ENCODE data around the gene SLC30A2. TPM values are rescaled to one million over a fixed set of nuclear protein-coding genes. Genes with fewer than 3 reads are reported as not detected.

SLC30A2 gene
- total RNA-seq, 4 donors from 2014 or later: 0.13 to 1.8 (median 0.42) TPM

DNA sequence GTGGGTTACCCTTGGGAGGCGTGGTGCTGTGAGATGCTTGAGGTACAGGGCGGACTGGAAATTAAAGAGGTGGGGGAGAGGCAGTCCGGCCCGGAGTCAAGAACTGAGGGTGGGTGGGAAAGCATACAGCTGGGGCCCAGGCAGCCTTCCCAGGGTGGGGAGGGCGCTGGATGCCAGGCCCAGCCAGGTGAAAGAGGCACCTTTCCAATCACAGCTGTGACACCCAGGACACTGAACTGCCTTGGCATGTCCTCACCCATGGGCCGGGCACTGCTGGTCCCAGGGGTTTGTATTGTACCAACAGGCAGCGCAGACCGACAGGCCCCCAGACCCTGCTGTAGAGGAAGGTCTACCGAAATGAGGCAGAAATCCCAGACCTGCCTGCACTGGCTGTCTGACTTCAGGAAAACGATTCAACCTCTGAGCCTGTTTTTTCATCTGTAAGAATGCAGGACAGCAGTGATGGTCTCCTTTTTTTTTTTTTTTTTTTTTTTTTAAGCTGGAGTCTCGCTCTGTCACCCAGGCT is 9.1 kb downstream of the SLC30A2 start:
- 64 to 70% methylated on average over 11 of the region's 11 CpGs for WGBS, 2 donors
- DNase-seq (ENCODE audit: low spot score in 2 of 2): no peak
- TF ChIP-seq, protein P1, sequence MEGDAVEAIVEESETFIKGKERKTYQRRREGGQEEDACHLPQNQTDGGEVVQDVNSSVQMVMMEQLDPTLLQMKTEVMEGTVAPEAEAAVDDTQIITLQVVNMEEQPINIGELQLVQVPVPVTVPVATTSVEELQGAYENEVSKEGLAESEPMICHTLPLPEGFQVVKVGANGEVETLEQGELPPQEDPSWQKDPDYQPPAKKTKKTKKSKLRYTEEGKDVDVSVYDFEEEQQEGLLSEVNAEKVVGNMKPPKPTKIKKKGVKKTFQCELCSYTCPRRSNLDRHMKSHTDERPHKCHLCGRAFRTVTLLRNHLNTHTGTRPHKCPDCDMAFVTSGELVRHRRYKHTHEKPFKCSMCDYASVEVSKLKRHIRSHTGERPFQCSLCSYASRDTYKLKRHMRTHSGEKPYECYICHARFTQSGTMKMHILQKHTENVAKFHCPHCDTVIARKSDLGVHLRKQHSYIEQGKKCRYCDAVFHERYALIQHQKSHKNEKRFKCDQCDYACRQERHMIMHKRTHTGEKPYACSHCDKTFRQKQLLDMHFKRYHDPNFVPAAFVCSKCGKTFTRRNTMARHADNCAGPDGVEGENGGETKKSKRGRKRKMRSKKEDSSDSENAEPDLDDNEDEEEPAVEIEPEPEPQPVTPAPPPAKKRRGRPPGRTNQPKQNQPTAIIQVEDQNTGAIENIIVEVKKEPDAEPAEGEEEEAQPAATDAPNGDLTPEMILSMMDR (IDR thresholded peaks at IDR 0.05): no peak
- TF ChIP-seq POLR2A (IDR thresholded peaks at IDR 0.05): no peak
- intact Hi-C loops (cut with DNase I; ENCODE audit: low total_unique reads): loop anchor here (10.0 kb wide), 1 partner anchor 58 kb away; no protein-coding TSS in a partner anchor
- no peak overlapping the region for H3K4me3 ChIP-seq (ENCODE audit: low read depth, poor library complexity, severe bottlenecking)

DNA sequence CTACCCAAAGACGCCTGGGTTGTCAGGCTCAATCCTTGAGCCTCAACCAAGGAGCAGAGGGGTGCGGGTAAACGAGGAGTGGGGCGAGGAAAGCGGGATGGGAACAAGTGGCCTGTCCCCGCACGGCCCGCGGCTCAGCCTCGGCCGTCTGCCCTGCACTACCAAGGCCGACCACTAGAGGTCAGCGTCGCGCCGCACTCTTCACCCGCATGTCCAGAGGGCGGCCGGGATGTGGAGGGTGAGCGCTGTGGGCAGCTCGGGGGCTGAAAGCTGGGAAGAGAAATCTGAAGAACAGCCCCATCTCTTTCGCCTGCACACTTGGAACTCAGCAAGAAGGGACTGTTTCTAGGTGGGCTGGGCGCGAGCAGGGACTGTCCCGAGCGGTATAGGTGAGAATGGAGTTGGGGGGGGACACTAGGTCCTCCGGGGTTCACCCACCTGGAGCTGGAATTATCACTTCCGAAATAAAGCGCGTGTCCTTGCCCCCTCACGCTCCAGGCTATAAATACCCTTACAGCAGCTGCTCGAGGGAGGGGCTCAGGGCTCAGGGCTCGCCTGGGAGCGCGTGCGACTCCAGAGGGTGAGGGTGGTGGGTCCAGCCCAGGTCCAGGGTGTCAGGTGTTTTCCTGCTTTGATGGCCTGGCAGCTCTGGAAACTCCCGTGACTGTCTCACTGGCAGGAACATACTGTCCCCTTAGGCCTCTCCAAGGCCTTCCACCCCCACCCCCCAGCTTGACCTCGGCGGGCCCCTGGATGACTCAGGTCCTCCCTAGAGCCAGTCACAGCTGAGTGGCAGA is 9.8 kb downstream of the SLC30A2 start:
- peak overlapping the region; percentile 86 for H3K4me3 ChIP-seq (ENCODE audit: low read depth, poor library complexity, severe bottlenecking)
- WGBS, 2 donors: 11 to 12% methylated on average over 36 to 37 of the region's 39 CpGs
- no peak for TF ChIP-seq POLR2A (IDR thresholded peaks at IDR 0.05)
- TF ChIP-seq, protein P1 (IDR thresholded peaks at IDR 0.05): peak in 1 of 3 donors; percentile 96
- intact Hi-C loops (cut with DNase I; ENCODE audit: low total_unique reads): loop anchor here (10.0 kb wide), 1 partner anchor 59 kb away; no protein-coding TSS in a partner anchor
- peak; percentile 65 to 96 for DNase-seq (ENCODE audit: low spot score in 2 of 2)

DNA sequence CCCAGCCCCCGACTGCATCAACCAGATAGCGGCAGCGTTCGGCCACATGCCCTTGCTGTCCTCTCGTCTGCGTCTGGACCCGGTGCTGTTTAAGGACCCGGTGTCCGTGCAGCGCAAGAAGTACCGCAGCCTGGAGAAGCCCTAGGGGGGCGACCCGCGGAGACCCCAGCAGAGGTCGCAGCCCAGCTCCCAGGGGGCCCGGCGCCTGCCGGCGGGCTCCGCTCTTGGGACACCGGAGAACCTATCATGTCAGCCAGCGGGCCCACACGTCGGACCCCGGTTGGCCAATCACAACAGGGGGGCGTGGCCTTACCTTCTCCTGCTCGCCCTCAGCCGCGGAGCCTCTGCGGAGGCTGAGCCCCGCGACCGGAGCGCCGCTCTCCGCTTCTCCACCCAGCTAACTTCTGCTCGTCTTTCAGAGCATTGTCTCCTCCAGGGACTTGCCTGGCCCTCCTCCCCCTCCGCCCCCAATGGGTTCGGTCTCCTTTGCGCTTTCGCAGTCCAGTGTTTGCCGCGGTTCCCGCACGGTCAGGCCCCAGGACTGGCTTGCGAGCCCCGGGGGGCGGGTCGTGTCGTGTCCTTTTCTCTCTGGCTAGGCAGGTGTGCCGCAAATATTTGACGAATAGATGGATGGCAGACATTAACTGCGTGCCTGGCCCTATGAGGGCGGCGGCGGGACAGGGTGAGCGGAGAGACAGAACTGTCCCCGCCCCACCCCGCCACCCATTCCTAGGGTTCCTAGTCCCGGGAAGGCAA is 10.5 kb downstream of the SLC30A2 start:
- WGBS, 2 donors: 0% methylated on average over 32 to 38 of the region's 60 CpGs
- TF ChIP-seq, protein P1 (IDR thresholded peaks at IDR 0.05): no peak
- TF ChIP-seq POLR2A (IDR thresholded peaks at IDR 0.05): peak in 1 of 2 donors; percentile 17
- intact Hi-C loops (cut with DNase I; ENCODE audit: low total_unique reads): loop anchor here (10.0 kb wide), 1 partner anchor 59 kb away; no protein-coding TSS in a partner anchor
- H3K4me3 ChIP-seq (ENCODE audit: low read depth, poor library complexity, severe bottlenecking): peak overlapping the region; percentile 86
- peak; percentile 95 to 99 for DNase-seq (ENCODE audit: low spot score in 2 of 2)

DNA sequence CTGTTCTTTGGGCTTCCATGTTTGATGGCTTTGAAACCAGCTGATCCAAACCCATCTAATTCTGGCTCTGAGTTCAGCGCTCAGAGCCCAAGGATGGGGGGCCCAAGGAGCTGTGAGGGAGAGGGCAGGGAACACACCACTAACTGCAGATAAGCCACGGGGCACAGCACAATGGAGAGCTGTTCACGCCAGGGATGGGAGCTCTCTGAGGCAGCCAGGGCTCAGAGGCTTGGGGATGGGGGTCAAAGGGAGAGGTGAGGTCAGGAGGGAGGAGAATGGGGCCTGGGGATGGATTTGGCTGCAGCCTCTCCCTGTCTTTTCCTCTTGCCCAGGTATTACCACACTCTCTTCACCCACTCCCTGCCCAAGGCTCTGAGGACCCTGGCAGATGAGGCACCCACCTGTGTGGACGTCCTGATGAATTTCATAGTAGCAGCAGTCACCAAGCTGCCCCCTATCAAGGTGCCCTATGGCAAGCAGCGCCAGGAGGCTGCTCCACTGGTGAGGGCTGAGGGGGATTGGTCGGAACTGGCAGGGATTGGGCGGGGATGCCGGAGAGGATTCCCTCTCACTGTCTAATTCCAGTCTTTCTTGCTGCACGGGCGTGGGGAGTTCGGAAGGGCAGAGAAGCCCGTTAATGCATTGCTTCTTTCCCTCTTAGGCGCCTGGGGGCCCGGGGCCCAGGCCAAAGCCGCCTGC is 11.3 kb downstream of the SLC30A2 start:
- TF ChIP-seq POLR2A (IDR thresholded peaks at IDR 0.05): no peak
- TF ChIP-seq, protein P1 (IDR thresholded peaks at IDR 0.05): no peak
- WGBS, 2 donors: 19 to 24% methylated on average over 10 to 12 of the region's 15 CpGs
- H3K4me3 ChIP-seq (ENCODE audit: low read depth, poor library complexity, severe bottlenecking): no peak overlapping the region
- DNase-seq (ENCODE audit: low spot score in 2 of 2): no peak
- intact Hi-C loops (cut with DNase I; ENCODE audit: low total_unique reads): loop anchor here (10.0 kb wide), 1 partner anchor 60 kb away; no protein-coding TSS in a partner anchor

DNA sequence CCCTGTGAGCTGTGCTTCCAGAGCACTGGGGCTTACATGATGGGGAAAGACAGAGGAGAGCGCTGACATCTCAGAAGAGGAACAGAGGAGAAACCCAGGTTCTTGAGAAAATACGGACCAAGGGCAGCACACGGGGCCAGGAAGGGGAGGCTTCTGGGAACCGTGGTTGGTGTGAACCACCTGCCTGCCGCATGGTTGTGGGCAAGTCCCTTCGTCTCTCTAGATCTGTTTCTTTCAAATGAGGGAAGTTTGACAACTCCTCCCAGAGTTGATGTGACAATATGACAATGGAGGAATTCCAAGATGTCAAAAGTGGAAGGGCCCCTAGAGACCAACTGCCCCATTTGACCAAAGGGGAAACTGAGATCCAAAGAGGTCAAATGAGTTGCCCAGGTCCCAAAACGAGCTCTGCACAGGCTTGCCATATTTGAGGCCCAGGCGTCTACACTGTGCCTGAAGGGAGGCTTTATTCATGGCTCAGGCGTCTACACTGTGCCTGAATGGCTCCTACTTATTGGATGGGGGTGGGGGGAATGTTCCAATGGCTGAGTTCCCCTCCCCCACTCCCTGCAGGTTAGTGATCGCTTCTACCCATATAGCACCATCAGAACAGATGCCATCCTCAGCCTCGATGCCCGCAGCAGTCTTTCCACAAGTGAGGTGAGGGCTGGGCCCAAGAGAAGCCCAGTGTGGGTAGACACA is 13.1 kb downstream of the SLC30A2 start:
- WGBS, 2 donors: 88 to 93% methylated on average over 12 of the region's 12 CpGs
- no peak for TF ChIP-seq POLR2A (IDR thresholded peaks at IDR 0.05)
- TF ChIP-seq, protein P1 (IDR thresholded peaks at IDR 0.05): no peak
- DNase-seq (ENCODE audit: low spot score in 2 of 2): no peak
- H3K4me3 ChIP-seq (ENCODE audit: low read depth, poor library complexity, severe bottlenecking): no peak overlapping the region
- intact Hi-C loops (cut with DNase I; ENCODE audit: low total_unique reads): loop anchor here (10.0 kb wide), 1 partner anchor 62 kb away; no protein-coding TSS in a partner anchor
